Astrocyte (in vitro differentiated cells and primary cell): ENCODE measurements around the gene FCRL2.

ENCODE experiments used
- CTCF ChIP-seq: IDR thresholded peaks from 2 replicates; pipeline ENCODE4 v1.5.1; 2011; ENCODE audit warnings: low read depth, mild to moderate bottlenecking, inconsistent platforms, low read length, moderate library complexity; ENCODE audit not compliant: insufficient read depth
- EZH2 ChIP-seq: IDR thresholded peaks from 2 replicates; pipeline ENCODE4 v1.6.1; 2012; ENCODE audit warnings: mild to moderate bottlenecking, low read length, inconsistent platforms; ENCODE audit not compliant: insufficient read depth

GRCh38 chr1:157724537-157725220, 52.3 kb downstream of the FCRL2 start:
- no peak for TF ChIP-seq CTCF
- no peak for TF ChIP-seq EZH2
